ENCODE measurements around the gene SFR1. TPM values are rescaled to one million over a fixed set of nuclear protein-coding genes. Genes with fewer than 3 reads are reported as not detected.
"Not testable (repeated sequence)": the region's sequence is repeated elsewhere in the genome, so short reads cannot be mapped to it uniquely, and the experiment has no call there.

The SFR1 gene
- total RNA-seq, 1 donor from 2014 or later: 6.1 TPM

GRCh38 chr10:104170610-104171254 lies 48.8 kb downstream of the SFR1 start:
- DNase-seq (ENCODE audit: low spot score): no peak

GRCh38 chr10:104174136-104174535 lies 52.2 kb downstream of the SFR1 start:
- DNase-seq (ENCODE audit: low spot score): not testable (repeated sequence)

Other genes starting within 250 kb of the SFR1 start
- gene STN1, start 204.0 kb upstream of the SFR1 start, total RNA-seq: 18.9 TPM
- 41.9 TPM for gene SLK, start 155.0 kb upstream of the SFR1 start, total RNA-seq
- 0.19 TPM for gene COL17A1, start 36.3 kb upstream of the SFR1 start, total RNA-seq
- 0.06 TPM for gene CFAP43, start 110.2 kb downstream of the SFR1 start, total RNA-seq
- 106 TPM for gene GSTO1, start 132.7 kb downstream of the SFR1 start, total RNA-seq
- 0.45 TPM for gene GSTO2, start 147.0 kb downstream of the SFR1 start, total RNA-seq
- 48.3 TPM for gene ITPRIP, start 216.3 kb downstream of the SFR1 start, total RNA-seq
- 0.64 TPM for gene CFAP58, start 231.7 kb downstream of the SFR1 start, total RNA-seq

All from mesenteric fat pad (tissue), 1 donor.